ENCODE data around the gene PEX10. TPM values are rescaled to one million over a fixed set of nuclear protein-coding genes. Genes with fewer than 3 reads are reported as not detected.

Gene PEX10
- total RNA-seq, 1 experiment from 2014 or later = 27.6 TPM

GRCh38 chr1:2427976-2428375, 15.6 kb upstream of the PEX10 start:
- Histone ChIP-seq H3K4me1 (ENCODE audit: insufficient read depth, low read length, poor library complexity, severe bottlenecking) (no peaks in the 10 kb centered on the region), H3K9me3 (ENCODE audit: low read depth, low read length, poor library complexity, severe bottlenecking) (no peaks in the 10 kb centered on the region), H3K27ac (ENCODE audit: low read depth, low read length, poor library complexity, severe bottlenecking) (no peak overlapping the region), H3K4me3 (ENCODE audit: low read depth, low read length, poor library complexity, severe bottlenecking) (no peak overlapping the region), H3K36me3 (ENCODE audit: insufficient read depth, low read length, poor library complexity, severe bottlenecking) (no peaks in the 10 kb centered on the region), H3K27me3 (replicated peaks; ENCODE audit: insufficient read depth, low read depth, low read length, poor library complexity) (peaks cover 27% of the 10 kb centered on the region)
- intact Hi-C loops (cut with micrococcal nuclease; ENCODE audit: unreplicated experiment) = no loop called here
- no TSS peak for BruUV-seq (replicated peaks)
- no peak for TF ChIP-seq EZH2 (IDR thresholded peaks at IDR 0.05; ENCODE audit: borderline replicate concordance, low read depth, low read length, poor library complexity, severe bottlenecking)
- TF ChIP-seq CTCF (conservative IDR thresholded peaks at IDR 0.05; ENCODE audit: low read depth, low read length) = no peak
- no peak for DNase-seq (ENCODE audit: low spot score)
- CTCF ChIA-PET = interaction anchor here (0.5 kb wide), 1 partner anchor 13 kb away, joined by 3 read pairs; no protein-coding TSS in a partner anchor
- POLR2A ChIA-PET (ENCODE audit: low non-redundant PET) = no interaction called here

GRCh38 chr1:2427051-2427450, 14.7 kb upstream of the PEX10 start:
- intact Hi-C loops (cut with micrococcal nuclease; ENCODE audit: unreplicated experiment) = no loop called here
- BruUV-seq (replicated peaks) = no TSS peak
- Histone ChIP-seq H3K4me3 (ENCODE audit: low read depth, low read length, poor library complexity, severe bottlenecking) (no peak overlapping the region), H3K27me3 (replicated peaks; ENCODE audit: insufficient read depth, low read depth, low read length, poor library complexity) (peaks cover 26% of the 10 kb centered on the region), H3K9me3 (ENCODE audit: low read depth, low read length, poor library complexity, severe bottlenecking) (no peaks in the 10 kb centered on the region), H3K36me3 (ENCODE audit: insufficient read depth, low read length, poor library complexity, severe bottlenecking) (no peaks in the 10 kb centered on the region), H3K27ac (ENCODE audit: low read depth, low read length, poor library complexity, severe bottlenecking) (no peak overlapping the region), H3K4me1 (ENCODE audit: insufficient read depth, low read length, poor library complexity, severe bottlenecking) (no peaks in the 10 kb centered on the region)
- POLR2A ChIA-PET (ENCODE audit: low non-redundant PET) = no interaction called here
- DNase-seq (ENCODE audit: low spot score) = no peak
- TF ChIP-seq CTCF (conservative IDR thresholded peaks at IDR 0.05; ENCODE audit: low read depth, low read length) (no peak), EZH2 (IDR thresholded peaks at IDR 0.05; ENCODE audit: borderline replicate concordance, low read depth, low read length, poor library complexity, severe bottlenecking) (no peak)
- CTCF ChIA-PET = no interaction called here

DNA sequence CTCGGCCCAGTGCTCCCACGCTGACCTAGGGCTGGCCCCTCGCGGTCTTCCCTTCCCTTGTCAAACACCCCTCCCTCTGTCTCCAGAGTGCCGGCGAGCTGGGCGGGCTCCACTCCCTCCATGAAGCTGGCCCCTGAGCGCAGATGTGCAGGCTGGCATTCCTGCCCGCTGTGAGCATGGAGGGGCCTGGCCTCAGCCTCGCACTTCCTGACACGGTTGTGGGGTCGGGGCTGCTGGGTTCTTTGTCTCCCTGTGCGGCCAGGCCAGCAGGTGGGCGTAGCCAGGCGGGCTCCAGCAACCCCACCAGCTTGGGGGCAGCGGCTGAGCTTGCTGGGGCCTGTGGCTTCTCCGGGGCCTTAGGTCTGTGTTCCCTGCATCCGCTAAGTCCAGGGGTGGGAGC, 14.2 kb upstream of the PEX10 start:
- Histone ChIP-seq H3K27me3 (replicated peaks; ENCODE audit: insufficient read depth, low read depth, low read length, poor library complexity) (peaks cover 22% of the 10 kb centered on the region), H3K27ac (ENCODE audit: low read depth, low read length, poor library complexity, severe bottlenecking) (no peak overlapping the region), H3K36me3 (ENCODE audit: insufficient read depth, low read length, poor library complexity, severe bottlenecking) (no peaks in the 10 kb centered on the region), H3K9me3 (ENCODE audit: low read depth, low read length, poor library complexity, severe bottlenecking) (no peaks in the 10 kb centered on the region), H3K4me1 (ENCODE audit: insufficient read depth, low read length, poor library complexity, severe bottlenecking) (no peaks in the 10 kb centered on the region), H3K4me3 (ENCODE audit: low read depth, low read length, poor library complexity, severe bottlenecking) (no peak overlapping the region)
- POLR2A ChIA-PET (ENCODE audit: low non-redundant PET) = no interaction called here
- BruUV-seq (replicated peaks) = no TSS peak
- no peak for TF ChIP-seq EZH2 (IDR thresholded peaks at IDR 0.05; ENCODE audit: borderline replicate concordance, low read depth, low read length, poor library complexity, severe bottlenecking)
- no peak for TF ChIP-seq CTCF (conservative IDR thresholded peaks at IDR 0.05; ENCODE audit: low read depth, low read length)
- DNase-seq (ENCODE audit: low spot score) = no peak
- intact Hi-C loops (cut with micrococcal nuclease; ENCODE audit: unreplicated experiment) = no loop called here
- CTCF ChIA-PET = no interaction called here

Measured in A673 (cell line).